G401.6 (cell line): ENCODE measurements around the gene SORBS1.

Experiments used
- FAIRE-seq: peaks from 2 replicates; lab custom pipeline; 2012; peaks lifted over from hg19 to GRCh38; lab: Jason Lieb, UNC

SORBS1 gene

DNA sequence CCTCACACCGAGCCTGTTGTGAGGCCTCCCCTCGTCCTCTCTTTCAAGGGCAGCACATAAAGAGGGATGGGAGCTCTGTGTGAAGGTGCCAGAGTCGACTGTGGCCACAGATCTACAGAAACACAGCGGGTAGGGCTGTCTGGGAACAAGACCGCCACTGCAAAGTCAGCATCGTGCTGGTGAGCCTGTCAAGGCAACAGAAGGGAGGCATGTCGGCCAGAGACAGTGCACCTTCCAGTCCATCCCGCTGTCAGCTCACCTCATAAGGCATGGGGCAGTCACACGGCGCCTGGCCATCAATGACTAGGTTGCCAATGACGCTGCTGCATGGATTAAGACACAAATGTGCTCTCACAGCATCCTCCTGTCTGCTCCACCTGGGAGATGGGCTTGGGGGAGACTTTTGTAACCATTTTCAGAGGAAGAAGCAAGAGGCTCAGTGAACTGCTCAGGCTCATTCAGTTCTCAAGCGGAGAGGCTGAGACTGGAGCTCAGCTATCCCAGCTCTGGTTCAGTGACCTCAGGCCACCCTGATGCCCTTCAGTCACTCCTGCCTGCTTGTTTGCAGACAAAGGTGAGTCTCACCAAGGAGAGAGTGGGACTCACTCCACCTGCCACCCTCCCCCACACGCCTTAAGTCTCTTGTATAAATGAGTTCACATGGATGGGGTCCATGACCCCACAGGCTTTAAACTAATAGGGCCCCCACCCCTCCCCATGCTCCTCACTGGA, 125.5 kb downstream of the SORBS1 start:
- FAIRE-seq, result no peak

DNA sequence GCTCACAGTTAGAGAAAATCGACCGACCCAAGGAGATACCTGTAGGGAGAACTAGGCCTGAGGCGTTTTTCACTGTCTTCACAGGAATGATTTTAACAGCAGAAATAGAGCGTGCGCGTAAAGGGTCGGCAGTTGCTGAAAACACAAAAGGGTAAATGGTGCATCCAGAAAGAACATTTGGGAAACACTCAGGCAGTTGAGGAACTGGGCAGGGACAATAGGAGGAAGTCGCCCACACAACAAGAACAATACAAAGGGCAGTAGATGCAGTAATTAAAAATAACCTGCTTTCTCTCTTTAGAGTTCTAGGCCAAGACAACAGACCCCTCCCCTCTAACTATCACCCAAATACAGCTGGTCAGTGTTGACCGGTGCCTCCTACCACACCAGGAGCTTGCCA, 126.6 kb downstream of the SORBS1 start:
- FAIRE-seq, result no peak

DNA sequence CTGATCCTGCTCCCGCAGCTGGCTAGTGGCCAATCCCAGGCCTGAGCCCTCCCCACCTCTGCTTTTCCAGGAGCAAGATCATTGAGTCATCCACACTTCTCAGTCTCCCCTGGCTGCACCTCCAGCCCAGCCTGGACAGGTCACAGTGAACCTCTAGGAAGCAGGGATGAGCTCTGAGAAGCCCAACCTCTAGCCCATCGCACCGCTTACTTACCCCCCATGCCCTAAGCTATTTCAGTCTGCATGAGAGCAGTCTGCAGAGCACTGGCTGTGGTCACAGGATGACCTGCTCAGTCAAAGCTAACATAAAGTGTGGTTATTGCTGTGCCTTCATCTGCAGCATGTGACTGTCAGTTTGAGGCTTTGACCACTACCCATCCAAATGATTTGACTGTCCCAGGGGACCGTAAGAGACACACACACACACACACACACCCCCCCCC, 129.2 kb downstream of the SORBS1 start:
- no peak for FAIRE-seq

DNA sequence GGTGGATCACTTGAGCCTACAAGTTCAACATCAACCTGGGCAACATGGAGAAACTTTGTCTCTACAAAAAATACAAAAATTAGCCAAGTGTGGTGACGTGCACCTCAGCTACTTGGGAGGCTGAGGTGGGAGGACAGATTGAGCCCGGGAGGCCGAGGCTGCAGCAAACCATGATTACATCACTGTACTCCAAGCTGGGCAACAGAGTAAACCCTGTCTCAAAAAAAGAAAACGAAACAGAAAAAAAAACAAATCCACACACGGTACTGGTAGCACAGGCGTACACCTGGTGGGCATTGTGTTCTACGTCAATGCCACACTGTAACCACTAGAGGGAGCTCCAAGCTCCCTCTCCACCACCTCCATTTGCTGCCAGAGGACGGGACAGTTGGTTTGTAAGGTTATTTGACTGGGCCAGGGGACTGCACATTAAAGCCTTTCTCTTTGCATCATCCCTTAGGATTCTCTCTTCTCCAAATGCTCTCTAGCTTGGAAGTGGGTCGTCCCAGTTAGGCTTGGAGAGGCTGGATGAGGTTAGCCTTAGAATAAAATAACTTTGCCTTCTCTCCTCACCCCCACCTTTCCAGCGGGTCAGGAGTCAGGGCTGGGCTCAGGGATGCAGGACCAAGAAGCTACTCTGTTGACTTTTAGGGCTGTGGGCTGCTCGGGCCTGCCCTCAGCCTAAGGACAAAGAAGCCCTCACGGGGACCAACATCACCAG, 130.8 kb downstream of the SORBS1 start:
- FAIRE-seq, result peak; percentile 33

DNA sequence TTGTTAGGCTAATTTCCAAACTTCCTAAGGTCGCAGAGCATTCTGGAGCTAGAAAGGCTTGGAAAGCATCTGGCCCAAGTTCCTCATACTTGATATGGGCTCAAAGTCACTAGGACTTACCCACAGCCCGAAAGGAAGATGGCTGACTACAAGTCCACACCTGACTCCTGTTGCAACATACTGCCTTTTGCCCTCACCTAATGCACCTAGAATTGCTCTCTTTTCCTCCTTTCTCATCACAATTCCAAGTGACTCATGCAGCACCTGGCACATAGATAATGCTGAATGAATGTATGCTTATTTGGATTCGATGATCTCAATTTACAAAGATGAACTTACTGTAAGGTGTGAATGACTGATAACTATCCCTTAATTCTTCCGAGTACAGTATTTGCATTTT, 131.5 kb downstream of the SORBS1 start:
- FAIRE-seq, result no peak

DNA sequence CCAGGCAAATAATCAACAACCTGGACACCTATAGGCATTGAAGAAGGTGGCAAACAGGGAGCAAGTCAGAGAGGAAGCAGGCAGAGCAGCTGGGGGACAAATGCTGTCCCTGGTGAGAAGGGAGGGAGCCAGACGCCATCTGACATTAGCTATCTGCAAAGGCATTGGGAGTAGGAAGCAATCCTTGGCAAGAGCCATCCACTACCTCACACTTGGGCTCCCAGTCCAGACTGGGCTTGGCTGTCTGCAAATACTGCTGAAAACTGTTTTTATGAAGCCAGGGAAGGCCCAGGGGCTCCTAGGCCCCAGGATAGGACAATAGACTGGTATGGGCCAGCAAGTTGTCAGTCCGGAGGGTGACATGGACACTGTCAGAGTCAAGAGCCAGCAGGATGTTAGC, 132.5 kb downstream of the SORBS1 start:
- no peak for FAIRE-seq

DNA sequence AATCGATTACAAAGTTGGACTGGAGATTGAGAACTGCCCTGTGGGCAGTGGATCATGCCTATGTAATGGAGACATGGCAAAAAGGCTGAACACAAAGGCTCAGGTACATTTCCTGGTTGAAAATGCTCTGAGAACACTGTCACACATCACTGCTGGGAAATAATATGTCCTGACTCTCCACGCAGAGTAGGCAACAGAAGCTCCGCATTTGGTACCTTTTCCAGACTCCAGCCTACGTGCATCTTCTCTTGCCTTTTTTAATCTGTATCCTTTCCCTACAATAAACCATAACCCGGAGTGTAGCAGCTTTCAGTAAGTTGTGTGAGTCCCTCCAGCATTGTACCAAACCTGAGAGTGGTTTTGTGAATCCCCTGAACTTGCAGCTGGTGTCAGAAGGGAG, 134.7 kb downstream of the SORBS1 start:
- no peak for FAIRE-seq

DNA sequence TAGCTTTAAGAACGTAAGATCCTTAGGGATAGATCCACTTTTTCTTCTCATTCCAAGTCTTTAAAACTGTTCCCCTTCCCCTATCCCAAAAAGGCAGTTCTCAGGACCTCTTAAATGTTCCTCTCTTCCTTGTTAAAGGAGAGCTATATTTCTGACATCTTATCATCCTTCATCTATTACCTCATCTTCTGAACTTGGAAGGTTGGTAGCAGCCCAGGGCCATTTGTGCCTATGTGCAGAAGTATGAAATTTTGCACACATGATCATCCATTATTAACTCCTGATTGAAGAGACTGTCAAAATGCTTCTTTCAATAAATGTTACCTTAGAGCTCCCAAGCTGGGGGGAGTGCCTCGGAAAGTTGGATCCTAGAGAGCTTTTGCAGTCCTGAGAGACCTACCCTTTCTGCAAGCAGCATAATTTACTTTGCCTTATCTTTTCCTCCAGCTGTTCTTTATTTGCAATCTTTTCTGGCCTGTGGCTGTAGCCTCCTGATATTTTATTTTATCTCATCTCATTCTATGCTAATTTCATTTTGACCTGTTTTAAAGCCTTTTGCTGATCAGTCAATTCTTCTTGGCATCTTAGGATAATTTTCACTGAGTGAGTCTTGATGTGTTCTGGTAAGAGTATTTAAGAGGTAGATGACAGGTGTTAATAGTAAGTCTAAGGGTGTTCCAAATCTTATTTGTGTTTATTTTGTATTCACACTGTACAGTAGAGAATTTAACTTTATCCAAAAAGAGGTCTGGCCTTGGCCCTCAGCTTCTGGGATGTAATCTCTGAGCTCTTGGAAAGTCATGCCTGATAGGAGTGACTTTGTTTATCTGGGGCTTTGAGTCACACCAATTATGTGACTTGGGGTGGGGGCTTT, 135.3 kb downstream of the SORBS1 start:
- FAIRE-seq, result no peak

DNA sequence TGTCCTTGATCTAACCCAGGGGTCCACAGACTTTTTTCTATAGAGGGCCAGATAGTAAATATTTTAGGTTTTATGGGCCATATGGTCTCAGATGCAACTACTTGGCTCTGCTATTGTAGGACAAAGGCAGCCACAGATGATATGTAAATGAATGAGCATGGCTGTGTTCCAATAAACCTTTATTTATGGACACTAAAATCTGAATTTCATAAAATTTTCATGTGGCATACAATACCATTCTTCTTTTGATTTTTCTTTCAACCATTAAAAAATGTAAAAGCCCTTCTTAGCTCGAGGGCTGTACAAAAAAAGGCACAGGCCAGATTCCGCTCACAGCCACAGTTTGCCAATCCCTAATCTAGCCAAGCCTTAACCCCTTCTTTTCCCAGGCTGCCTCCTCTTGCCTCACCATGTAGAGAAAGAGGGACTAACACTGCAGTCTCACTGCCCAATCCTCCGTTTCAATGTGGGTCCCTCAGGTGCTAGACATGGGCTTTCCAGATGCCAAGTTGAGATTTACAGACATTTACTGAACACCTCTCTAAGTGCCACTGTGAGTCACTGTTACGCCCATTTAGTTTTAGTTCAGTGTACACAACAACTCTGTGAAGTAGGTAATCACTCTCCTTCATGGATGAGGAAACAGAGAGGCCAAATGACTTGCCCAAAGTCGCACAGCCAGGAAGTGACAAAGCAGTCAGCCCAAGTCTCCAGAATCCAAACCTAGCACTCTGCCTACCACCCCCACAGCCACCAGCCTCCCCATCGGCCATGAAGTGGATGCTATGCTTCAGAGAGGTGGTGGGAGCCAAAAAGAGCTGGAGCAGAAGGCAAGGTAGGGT, 137.8 kb downstream of the SORBS1 start:
- FAIRE-seq, result no peak

DNA sequence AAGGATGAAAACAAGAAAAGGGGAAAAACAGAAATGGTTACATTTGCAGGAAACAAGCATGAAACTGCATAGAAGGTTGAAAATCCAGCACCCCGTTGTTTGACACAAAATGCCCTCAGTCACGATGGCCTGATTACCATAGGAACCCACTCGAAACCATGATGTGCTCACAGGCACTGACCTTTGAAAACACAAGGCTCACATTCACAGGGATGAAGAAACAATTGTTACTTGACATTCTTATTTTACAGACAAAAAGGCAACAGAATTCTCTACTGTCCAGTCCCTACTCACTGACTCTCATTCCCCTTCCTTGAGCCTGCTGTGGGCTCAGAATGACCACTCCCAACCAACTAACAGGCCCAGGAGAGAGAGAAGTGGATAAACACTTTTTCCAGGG, 138.9 kb downstream of the SORBS1 start:
- no peak for FAIRE-seq

DNA sequence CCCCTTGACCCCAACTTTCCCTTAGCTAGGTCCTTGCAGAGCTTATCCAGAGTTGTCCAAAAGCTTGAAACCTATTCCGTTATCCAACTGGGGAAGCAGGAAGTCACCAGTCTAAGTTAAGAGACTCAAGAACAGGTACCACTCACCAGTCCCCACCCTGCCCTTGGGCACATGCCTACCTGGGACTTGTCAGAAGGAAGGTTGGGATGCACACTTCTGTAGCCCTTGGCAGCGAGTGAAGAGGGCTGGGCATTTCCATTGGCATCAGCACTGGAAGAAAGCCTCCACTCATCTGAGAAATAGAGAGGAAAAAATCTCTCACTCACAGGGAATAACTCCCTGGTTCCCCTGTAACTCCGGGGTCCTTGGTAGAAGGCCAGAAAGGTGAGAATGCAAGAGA, 139.4 kb downstream of the SORBS1 start:
- no peak for FAIRE-seq

DNA sequence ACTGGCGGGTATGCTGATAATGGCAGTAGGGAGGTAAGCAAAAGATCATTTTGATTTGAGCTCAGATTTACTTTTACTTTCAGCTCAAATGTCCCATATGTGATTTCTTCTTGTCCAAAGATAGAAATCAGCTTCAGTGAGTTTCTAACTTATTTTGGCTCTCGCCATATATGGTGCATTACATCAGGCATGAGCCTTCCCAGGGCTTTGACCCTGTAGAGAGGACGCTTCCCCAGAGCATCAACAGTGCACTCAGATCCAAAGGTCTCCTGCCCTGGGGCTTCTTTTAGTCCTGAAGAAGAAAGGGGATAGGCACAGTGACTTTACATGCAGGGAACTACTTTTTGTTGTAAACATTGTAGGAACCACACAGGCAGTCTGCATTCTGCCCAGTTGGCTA, 141.8 kb downstream of the SORBS1 start:
- no peak for FAIRE-seq

DNA sequence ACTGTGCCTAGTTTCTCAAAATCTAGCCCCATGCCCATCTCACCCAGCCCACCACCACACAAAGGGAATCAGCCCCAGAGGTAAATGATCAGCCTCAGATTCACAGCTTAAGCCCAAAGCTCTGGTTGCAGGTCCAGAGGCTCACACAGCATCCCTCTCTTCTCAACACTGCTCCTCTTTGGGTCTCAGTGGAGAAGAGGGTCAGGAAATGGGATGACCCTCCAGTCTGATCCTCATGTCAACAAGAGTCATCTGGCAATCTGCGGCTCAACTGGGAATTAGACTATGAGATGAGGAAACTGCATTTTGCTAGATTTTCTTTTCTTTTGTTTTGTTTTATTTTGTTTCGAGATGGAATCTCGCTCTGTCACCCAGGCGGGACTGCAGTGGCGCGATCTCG, 144.2 kb downstream of the SORBS1 start:
- FAIRE-seq, result no peak

DNA sequence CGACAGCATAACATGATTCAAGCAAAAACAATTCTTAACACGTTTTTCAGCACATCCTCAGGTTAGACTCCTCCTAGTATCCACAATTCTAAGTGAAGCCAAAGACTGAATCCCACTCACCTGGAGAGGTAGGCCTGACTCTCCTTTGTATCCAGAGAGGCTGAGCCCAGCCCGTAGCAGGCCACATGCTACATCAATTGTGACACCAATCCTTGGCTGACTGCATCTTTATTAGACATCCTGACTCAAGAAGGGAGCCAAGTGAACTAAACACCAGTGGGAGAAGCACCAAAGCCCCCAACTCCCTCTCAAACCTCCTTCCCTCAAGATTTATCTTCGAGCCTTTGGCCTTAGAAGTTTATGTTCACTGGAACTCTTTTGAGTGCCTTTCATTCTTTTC, 144.9 kb downstream of the SORBS1 start:
- no peak for FAIRE-seq

DNA sequence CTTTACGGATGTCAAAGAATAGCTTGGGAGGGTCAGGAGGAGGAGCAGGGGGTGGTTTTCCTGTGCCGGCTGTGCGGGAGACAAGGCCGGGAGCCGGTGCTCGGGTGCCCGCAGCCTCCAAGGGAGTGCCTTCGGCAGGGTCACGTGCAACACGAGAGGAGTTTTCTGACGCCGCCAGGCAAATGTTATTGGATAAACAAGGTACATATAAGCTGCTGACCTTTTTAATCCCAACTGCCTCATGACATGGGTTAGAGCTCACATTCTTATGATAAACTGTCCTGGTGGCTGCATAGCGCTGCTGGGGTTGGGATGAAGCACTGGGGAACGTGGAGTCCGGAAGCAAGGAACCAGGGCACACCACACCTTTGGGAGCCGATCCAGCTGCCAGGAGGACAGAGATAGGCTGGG, 145.5 kb downstream of the SORBS1 start:
- FAIRE-seq, result no peak

DNA sequence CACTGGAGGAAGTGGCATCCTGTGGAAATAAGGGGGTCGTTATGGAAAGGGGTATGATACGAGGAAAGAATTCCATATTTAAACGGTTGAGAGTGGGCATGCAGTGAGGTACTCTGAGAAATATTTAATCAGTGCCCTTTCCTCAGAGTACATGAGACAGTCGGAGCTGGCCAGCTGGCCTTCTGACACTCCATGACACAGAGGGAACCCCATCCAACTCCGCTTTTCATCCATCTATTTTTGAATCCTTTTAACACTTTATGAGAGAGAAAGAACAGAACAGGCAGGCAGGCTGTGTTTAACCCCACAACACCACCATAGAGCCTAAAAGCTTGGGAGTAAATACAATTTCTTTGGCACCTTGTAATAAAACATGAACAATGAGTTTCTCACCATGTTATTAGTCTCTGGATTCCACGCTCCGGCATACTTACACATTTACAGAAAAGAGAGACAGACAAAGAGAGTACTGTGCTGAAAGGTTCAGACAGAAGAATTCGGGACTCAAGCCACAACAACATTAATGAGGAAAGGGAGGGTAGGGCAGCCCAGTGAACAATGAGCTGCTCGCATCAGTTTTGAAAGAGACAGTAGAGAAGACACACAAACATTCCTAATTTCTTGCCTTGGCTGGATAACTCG, 146.2 kb downstream of the SORBS1 start:
- FAIRE-seq, result no peak

DNA sequence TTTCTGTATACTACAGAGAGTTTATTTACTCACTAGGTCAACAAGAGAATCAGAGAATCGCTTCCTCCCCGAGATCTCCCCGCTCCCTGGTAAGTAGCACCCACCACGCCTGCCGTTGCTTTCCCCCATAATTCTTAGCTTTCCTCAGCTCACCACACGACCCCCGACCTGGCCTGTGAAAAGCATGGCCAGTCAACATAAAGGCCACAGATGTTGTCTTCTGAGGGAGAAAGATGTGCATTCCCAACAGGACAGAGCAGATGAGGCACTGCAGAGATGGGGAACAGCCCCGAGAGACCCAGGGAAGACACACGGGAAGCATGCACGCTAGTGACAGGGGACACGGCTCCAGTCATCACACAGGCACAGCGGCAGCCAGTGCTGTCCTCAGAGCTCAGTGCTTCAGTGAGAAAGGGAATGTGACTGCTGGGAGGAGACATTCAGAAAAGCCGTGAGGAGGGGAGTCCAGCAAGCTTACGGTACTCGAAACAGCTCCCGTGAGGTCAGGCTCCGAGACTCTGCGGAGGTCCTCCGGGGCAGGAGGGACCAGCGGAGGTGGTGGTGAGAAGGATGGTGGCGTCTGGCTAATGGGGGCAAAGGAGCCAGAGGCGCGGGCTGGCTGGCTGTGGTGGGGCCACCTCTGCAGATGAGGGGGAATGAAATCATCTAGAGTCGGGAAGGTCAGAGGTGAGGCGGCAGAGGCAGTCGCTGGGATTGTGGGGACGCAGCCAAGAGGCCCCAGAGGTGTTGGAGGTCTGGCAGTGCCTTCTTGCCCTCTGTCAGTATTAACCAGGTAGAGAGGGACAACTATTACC, 146.9 kb downstream of the SORBS1 start:
- no peak for FAIRE-seq

DNA sequence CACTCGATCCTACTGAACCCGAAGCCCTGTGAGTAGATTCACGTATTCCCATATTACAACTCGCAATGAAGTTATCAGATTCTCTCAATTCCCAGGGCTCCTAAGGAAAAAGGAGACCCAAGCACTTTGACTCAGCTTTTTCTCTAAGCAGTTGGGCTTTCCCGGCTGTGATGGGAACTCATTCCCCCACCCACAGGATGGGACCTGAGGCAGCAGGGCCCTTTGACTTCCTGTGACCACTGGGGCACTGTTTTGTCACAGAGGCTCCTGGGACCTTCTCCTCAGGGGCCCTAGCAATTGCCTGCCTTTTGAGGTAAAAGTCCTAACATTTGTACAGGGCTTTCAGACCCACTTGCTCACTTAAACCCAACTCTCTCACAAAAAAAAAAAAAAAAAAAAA, 147.6 kb downstream of the SORBS1 start:
- no peak for FAIRE-seq

DNA sequence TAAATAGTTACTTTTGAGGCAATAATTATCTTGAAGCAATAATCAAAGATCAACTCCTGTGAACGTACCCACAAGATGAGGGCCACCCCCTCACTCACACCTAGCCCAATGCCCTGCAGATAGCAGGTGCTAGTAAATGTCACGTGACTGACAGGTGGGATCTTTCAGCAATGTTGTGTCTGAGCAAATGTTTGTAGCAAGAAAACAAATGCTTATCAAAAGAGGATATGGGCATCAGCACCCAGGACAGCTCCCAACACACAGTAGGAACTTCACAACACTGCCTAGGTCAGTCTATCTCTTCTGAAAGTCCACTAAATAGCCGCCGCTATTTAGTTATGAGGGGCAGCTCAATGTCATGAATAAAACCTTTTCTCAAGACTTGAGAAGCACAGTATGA, 149.5 kb downstream of the SORBS1 start:
- FAIRE-seq, result no peak

DNA sequence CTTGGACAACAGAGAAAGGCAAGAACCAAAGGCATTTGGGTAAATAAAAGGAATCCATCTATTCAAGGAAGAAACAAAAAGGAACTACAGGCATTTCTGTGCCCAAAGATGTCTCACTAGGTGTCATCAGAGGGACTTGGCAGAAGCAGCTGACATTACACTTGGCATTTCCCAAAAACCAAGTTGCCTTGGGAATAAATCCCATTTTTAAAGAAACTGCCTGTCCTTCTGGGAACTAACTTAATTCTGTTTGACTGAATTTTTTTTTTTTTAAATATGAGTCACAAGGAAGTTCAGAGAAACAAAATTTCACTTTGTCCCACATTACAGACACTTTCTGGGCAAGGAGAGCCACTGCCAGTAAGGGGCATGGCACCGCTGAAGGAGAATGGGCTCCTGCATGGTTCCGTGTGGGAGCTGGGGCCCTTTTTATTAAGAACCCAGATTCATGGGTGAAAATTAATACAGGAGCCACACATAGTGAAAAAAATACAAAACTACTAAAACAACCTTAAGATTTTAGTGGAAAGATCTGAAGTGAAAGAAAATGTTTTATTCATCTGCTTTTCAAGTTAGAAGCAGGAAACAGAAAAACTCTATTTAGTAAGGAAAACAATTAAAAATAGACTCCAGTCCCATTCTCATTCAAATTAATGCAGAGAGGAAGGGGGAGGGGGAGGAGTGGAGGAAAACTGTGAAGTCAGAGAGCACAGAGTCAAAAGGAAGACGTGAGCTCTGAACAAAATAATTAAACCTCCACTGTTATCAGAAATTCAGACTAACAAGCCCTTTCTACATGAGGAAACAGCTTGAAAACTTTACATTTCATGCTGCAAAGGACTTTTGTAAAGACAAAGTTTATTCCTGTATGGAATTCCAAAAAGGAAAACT, 151.9 kb downstream of the SORBS1 start:
- FAIRE-seq, result no peak
